Measurements from ENCODE around the gene SLC25A42.
"Not testable (repeated sequence)": the region's sequence is repeated elsewhere in the genome, so short reads cannot be mapped to it uniquely, and the experiment has no call there.

The SLC25A42 gene

GRCh38 chr19:19145684-19146608, 82.2 kb downstream of the SLC25A42 start:
- DNase-seq (ENCODE audit: low read depth), result no peak
- no peak overlapping the region for H3K4me3 ChIP-seq (ENCODE audit: low read depth, low read length)
- TF ChIP-seq CTCF (IDR thresholded peaks at IDR 0.05; ENCODE audit: control insufficient read depth, extremely low read depth, insufficient read depth), result peak; percentile 97

- DNase-seq (ENCODE audit: low read depth), result no peak
- no peak overlapping the region for H3K4me3 ChIP-seq (ENCODE audit: low read depth, low read length)
- TF ChIP-seq CTCF (IDR thresholded peaks at IDR 0.05; ENCODE audit: control insufficient read depth, extremely low read depth, insufficient read depth), result no peak
These were observed 83.1 kb downstream of the SLC25A42 start for GRCh38 chr19:19146865-19147264.

- no peak for TF ChIP-seq CTCF (IDR thresholded peaks at IDR 0.05; ENCODE audit: control insufficient read depth, extremely low read depth, insufficient read depth)
- DNase-seq (ENCODE audit: low read depth), result no peak
- no peak overlapping the region for H3K4me3 ChIP-seq (ENCODE audit: low read depth, low read length)
These were observed 83.5 kb downstream of the SLC25A42 start for GRCh38 chr19:19147344-19147743.

GRCh38 chr19:19148504-19148903, 84.7 kb downstream of the SLC25A42 start:
- not testable (repeated sequence) for H3K4me3 ChIP-seq (ENCODE audit: low read depth, low read length); DNase-seq (ENCODE audit: low read depth)

- DNase-seq (ENCODE audit: low read depth), result no peak
- no peak overlapping the region for H3K4me3 ChIP-seq (ENCODE audit: low read depth, low read length)
- TF ChIP-seq CTCF (IDR thresholded peaks at IDR 0.05; ENCODE audit: control insufficient read depth, extremely low read depth, insufficient read depth), result no peak
These were observed 85.6 kb downstream of the SLC25A42 start for GRCh38 chr19:19149435-19149834.

- DNase-seq (ENCODE audit: low read depth), result no peak
- no peak overlapping the region for H3K4me3 ChIP-seq (ENCODE audit: low read depth, low read length)
- no peak for TF ChIP-seq CTCF (IDR thresholded peaks at IDR 0.05; ENCODE audit: control insufficient read depth, extremely low read depth, insufficient read depth)
These were observed 87.6 kb downstream of the SLC25A42 start for GRCh38 chr19:19151418-19151817.

- H3K4me3 ChIP-seq (ENCODE audit: low read depth, low read length), result no peak overlapping the region
- no peak for DNase-seq (ENCODE audit: low read depth)
- no peak for TF ChIP-seq CTCF (IDR thresholded peaks at IDR 0.05; ENCODE audit: control insufficient read depth, extremely low read depth, insufficient read depth)
These were observed 89.0 kb downstream of the SLC25A42 start for GRCh38 chr19:19152668-19153384.

Measured in LNCaP clone FGC (cell line).